ENCODE results near the gene SMIM3.
"Not testable (repeated sequence)": the region's sequence is repeated elsewhere in the genome, so short reads cannot be mapped to it uniquely, and the experiment has no call there.

Gene SMIM3

GRCh38 chr5:150789943-150790611 is 11.5 kb downstream of the SMIM3 start:
- no peak for TF ChIP-seq JUND (IDR thresholded peaks at IDR 0.05; ENCODE audit: low read depth)
- in situ Hi-C loops (cut with HindIII; ENCODE audit: low pct_unique_long_range_greater_than_20kb, low sequenced_read_pairs), result no loop called here
- DNase-seq (ENCODE audit: low read depth in 1 of 2, low spot score in 1 of 2), result no peak

GRCh38 chr5:150791536-150791935 is 13.0 kb downstream of the SMIM3 start:
- no peak for DNase-seq (ENCODE audit: low read depth in 1 of 2, low spot score in 1 of 2)
- in situ Hi-C loops (cut with HindIII; ENCODE audit: low pct_unique_long_range_greater_than_20kb, low sequenced_read_pairs), result no loop called here
- TF ChIP-seq JUND (IDR thresholded peaks at IDR 0.05; ENCODE audit: low read depth), result no peak

- in situ Hi-C loops (cut with HindIII; ENCODE audit: low pct_unique_long_range_greater_than_20kb, low sequenced_read_pairs); DNase-seq (ENCODE audit: low read depth in 1 of 2, low spot score in 1 of 2): not testable (repeated sequence)
These were observed 14.9 kb downstream of the SMIM3 start for GRCh38 chr5:150793423-150793888.

- TF ChIP-seq JUND (IDR thresholded peaks at IDR 0.05; ENCODE audit: low read depth), result no peak
- no peak for DNase-seq (ENCODE audit: low read depth in 1 of 2, low spot score in 1 of 2)
- in situ Hi-C loops (cut with HindIII; ENCODE audit: low pct_unique_long_range_greater_than_20kb, low sequenced_read_pairs), result no loop called here
These were observed 16.4 kb downstream of the SMIM3 start for GRCh38 chr5:150794927-150795326.

- no peak for TF ChIP-seq JUND (IDR thresholded peaks at IDR 0.05; ENCODE audit: low read depth)
- in situ Hi-C loops (cut with HindIII; ENCODE audit: low pct_unique_long_range_greater_than_20kb, low sequenced_read_pairs), result no loop called here
- DNase-seq (ENCODE audit: low read depth in 1 of 2, low spot score in 1 of 2), result no peak
These were observed 18.8 kb downstream of the SMIM3 start for GRCh38 chr5:150797384-150797783.

- in situ Hi-C loops (cut with HindIII; ENCODE audit: low pct_unique_long_range_greater_than_20kb, low sequenced_read_pairs), result no loop called here
- TF ChIP-seq JUND (IDR thresholded peaks at IDR 0.05; ENCODE audit: low read depth), result no peak
These were observed 22.8 kb downstream of the SMIM3 start for GRCh38 chr5:150801117-150801927.

GRCh38 chr5:150804388-150804787 is 25.8 kb downstream of the SMIM3 start:
- in situ Hi-C loops (cut with HindIII; ENCODE audit: low pct_unique_long_range_greater_than_20kb, low sequenced_read_pairs), result no loop called here
- TF ChIP-seq JUND (IDR thresholded peaks at IDR 0.05; ENCODE audit: low read depth), result no peak

More at GRCh38 chr5:150801117-150801927, 22.8 kb downstream of the SMIM3 start:
- DNase-seq (ENCODE audit: low read depth in 1 of 2, low spot score in 1 of 2), result peak; percentile 54 to 91

GRCh38 chr5:150809363-150809762 is 30.8 kb downstream of the SMIM3 start:
- no peak for TF ChIP-seq JUND (IDR thresholded peaks at IDR 0.05; ENCODE audit: low read depth)
- DNase-seq (ENCODE audit: low read depth in 1 of 2, low spot score in 1 of 2), result peak in 1 of 2 experiments; percentile 43
- in situ Hi-C loops (cut with HindIII; ENCODE audit: low pct_unique_long_range_greater_than_20kb, low sequenced_read_pairs), result no loop called here

More at GRCh38 chr5:150804388-150804787, 25.8 kb downstream of the SMIM3 start:
- DNase-seq (ENCODE audit: low read depth in 1 of 2, low spot score in 1 of 2), result no peak

- TF ChIP-seq JUND (IDR thresholded peaks at IDR 0.05; ENCODE audit: low read depth), result no peak
- in situ Hi-C loops (cut with HindIII; ENCODE audit: low pct_unique_long_range_greater_than_20kb, low sequenced_read_pairs), result no loop called here
- no peak for DNase-seq (ENCODE audit: low read depth in 1 of 2, low spot score in 1 of 2)
These were observed 36.5 kb downstream of the SMIM3 start for GRCh38 chr5:150815010-150815409.

- no peak for TF ChIP-seq JUND (IDR thresholded peaks at IDR 0.05; ENCODE audit: low read depth)
- in situ Hi-C loops (cut with HindIII; ENCODE audit: low pct_unique_long_range_greater_than_20kb, low sequenced_read_pairs), result no loop called here
- peak in 1 of 2 experiments; percentile 12 for DNase-seq (ENCODE audit: low read depth in 1 of 2, low spot score in 1 of 2)
These were observed 38.4 kb downstream of the SMIM3 start for GRCh38 chr5:150816946-150817345.

GRCh38 chr5:150829744-150830143 is 51.2 kb downstream of the SMIM3 start:
- DNase-seq (ENCODE audit: low read depth in 1 of 2, low spot score in 1 of 2), result no peak
- in situ Hi-C loops (cut with HindIII; ENCODE audit: low pct_unique_long_range_greater_than_20kb, low sequenced_read_pairs), result no loop called here
- no peak for TF ChIP-seq JUND (IDR thresholded peaks at IDR 0.05; ENCODE audit: low read depth)

- DNase-seq (ENCODE audit: low read depth in 1 of 2, low spot score in 1 of 2); in situ Hi-C loops (cut with HindIII; ENCODE audit: low pct_unique_long_range_greater_than_20kb, low sequenced_read_pairs): not testable (repeated sequence)
These were observed 53.3 kb downstream of the SMIM3 start for GRCh38 chr5:150831821-150832220.

- TF ChIP-seq JUND (IDR thresholded peaks at IDR 0.05; ENCODE audit: low read depth), result no peak
- no peak for DNase-seq (ENCODE audit: low read depth in 1 of 2, low spot score in 1 of 2)
- in situ Hi-C loops (cut with HindIII; ENCODE audit: low pct_unique_long_range_greater_than_20kb, low sequenced_read_pairs), result no loop called here
These were observed 57.5 kb downstream of the SMIM3 start for GRCh38 chr5:150836064-150836463.
